Measurements from ENCODE around the gene MSI2.
A peak's percentile ranks its signal among the peaks of the same experiment; 100 is the strongest.

Gene MSI2

DNA sequence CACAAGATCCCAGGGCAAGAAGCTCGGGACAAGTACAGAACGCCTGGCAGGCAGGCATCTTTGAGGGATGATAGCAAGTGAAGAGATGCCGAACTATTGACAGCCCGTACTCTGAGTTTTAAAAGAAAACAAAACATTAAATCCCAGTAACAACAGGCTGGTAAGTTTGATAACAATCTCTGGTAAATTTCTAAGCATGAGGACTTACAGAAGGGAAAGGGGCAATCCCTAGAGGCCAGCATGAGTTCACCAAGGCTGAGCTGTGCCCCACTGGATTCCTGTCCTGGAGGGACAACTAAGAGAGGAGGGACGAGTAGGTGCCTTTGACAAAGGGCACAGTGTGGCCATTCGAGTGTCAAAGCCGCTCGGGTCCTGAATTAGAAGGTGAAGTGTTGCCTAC is 462.6 kb downstream of the MSI2 start:
- DNase-seq (ENCODE audit: low read depth) = no peak
- H3K4me3 ChIP-seq (ENCODE audit: low read length) = no peak overlapping the region
- TF ChIP-seq, protein P1, sequence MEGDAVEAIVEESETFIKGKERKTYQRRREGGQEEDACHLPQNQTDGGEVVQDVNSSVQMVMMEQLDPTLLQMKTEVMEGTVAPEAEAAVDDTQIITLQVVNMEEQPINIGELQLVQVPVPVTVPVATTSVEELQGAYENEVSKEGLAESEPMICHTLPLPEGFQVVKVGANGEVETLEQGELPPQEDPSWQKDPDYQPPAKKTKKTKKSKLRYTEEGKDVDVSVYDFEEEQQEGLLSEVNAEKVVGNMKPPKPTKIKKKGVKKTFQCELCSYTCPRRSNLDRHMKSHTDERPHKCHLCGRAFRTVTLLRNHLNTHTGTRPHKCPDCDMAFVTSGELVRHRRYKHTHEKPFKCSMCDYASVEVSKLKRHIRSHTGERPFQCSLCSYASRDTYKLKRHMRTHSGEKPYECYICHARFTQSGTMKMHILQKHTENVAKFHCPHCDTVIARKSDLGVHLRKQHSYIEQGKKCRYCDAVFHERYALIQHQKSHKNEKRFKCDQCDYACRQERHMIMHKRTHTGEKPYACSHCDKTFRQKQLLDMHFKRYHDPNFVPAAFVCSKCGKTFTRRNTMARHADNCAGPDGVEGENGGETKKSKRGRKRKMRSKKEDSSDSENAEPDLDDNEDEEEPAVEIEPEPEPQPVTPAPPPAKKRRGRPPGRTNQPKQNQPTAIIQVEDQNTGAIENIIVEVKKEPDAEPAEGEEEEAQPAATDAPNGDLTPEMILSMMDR (IDR thresholded peaks at IDR 0.05; ENCODE audit: insufficient read depth, low read depth, low read length, missing control alignments) = no peak

DNA sequence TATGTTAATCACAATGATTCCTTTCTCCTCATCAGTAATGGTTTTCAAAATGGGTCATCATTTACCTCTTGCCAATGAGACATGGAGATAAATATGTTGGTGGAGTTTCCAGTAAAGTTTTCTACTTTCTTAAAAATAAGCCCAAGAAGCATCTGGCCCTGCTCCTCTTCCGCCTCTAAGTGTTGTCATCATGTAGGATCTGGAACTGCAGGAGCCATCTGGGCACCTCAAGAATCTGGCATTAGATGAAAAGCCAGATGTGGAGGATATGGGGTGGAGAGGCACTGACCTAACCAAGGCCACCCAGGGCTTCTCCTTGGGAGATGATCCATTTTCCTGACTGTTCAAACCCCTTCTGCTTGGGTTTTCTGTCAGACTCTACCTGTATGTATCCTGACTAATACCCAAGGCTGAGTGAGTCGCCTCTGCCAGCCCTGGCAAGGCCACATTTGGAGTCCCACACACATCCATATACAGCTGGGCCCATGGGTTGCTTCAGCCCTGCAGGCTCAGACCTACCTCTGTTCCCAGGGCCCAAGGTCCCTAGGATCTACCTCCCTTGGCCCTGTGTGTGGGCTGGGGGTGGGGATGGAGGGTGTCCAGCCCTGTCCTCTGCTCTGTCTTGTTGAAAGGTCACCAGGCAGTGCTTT is 464.2 kb downstream of the MSI2 start:
- peak; percentile 42 for DNase-seq (ENCODE audit: low read depth)
- no peak overlapping the region for H3K4me3 ChIP-seq (ENCODE audit: low read length)
- TF ChIP-seq, protein P1 (IDR thresholded peaks at IDR 0.05; ENCODE audit: insufficient read depth, low read depth, low read length, missing control alignments) = no peak

DNA sequence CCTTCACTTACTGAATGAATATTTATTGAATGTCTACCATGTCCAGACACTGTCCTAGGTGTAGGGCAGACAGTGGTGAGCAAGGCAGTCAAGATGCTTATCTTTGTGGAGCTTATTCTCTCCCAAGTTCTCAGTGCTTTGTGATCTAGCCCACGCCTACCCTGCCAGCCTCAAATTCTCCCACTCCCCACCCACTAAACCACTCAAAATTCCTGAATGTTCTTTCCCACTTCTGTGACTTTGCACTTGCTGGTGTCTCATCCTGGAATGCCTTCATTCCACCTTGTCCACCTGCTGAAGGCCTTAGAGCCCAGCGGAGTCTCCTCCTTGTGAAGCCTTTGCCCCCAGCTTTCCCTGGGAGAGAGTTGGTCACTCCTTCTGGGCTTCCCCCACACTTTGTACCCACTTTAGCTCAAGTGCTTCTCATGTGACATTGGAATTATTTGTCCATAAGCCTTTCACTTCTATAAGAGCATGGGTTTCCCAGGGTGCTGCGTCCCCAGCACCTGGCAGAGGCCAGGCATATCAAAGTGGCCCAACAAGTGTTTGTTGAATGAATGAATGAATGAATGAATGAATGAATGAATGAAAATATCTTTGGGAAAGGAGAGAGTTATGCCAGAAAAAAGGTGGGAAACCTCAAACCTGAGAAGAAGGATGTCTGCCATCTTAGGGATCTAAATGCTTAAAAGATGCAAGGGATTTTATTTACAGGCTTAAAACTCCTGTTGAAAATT is 465.8 kb downstream of the MSI2 start:
- no peak for DNase-seq (ENCODE audit: low read depth)
- H3K4me3 ChIP-seq (ENCODE audit: low read length) = no peak overlapping the region
- TF ChIP-seq, protein P1 (IDR thresholded peaks at IDR 0.05; ENCODE audit: insufficient read depth, low read depth, low read length, missing control alignments) = no peak

DNA sequence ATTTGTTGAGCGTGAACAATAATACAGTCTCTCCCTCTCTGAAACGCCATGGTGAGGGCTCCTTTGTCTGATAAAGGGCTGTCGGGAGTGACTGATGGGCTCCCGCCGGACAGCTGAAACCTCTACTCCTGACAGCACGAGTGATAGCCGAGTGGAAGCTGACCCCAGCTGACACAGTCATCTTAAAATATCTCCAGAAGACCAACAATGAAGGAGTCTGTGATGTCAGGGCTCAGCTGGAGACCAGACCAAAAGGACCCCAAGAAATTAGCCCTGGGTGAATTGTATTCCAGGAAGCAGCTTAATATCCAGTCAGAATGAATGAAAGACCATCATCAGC is 466.4 kb downstream of the MSI2 start:
- H3K4me3 ChIP-seq (ENCODE audit: low read length) = no peak overlapping the region
- no peak for DNase-seq (ENCODE audit: low read depth)
- TF ChIP-seq, protein P1 (IDR thresholded peaks at IDR 0.05; ENCODE audit: insufficient read depth, low read depth, low read length, missing control alignments) = no peak

DNA sequence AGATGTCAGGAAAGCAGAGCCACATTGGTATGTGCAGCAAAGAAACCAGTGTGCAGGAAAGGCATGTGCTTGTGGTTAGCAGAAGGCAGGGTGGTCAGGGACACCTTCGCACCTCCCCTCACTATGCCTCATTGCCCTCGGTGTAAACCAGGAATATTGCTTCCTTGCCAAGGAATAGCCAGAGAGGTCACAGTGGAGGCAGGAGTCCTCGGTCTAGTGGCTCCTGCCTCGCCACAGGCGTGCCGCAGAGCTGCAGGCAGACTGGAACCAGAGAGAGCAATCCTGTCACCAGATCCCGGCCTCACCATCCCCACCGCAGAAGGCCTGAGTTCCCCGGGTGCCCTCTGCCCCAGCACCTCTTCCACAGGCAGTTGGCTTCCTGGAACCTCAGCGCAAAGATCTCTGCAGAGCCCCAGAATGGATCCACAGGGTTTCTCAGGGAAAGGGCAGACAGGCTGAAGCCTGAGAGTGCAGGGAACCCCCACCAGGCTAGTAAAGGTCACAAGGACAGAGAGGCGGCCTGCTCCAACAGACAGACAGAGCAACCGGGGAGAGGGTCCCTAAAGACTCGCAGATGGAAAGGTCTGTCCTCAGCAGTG is 467.2 kb downstream of the MSI2 start:
- TF ChIP-seq, protein P1 (IDR thresholded peaks at IDR 0.05; ENCODE audit: insufficient read depth, low read depth, low read length, missing control alignments) = no peak
- DNase-seq (ENCODE audit: low read depth) = no peak
- H3K4me3 ChIP-seq (ENCODE audit: low read length) = no peak overlapping the region

DNA sequence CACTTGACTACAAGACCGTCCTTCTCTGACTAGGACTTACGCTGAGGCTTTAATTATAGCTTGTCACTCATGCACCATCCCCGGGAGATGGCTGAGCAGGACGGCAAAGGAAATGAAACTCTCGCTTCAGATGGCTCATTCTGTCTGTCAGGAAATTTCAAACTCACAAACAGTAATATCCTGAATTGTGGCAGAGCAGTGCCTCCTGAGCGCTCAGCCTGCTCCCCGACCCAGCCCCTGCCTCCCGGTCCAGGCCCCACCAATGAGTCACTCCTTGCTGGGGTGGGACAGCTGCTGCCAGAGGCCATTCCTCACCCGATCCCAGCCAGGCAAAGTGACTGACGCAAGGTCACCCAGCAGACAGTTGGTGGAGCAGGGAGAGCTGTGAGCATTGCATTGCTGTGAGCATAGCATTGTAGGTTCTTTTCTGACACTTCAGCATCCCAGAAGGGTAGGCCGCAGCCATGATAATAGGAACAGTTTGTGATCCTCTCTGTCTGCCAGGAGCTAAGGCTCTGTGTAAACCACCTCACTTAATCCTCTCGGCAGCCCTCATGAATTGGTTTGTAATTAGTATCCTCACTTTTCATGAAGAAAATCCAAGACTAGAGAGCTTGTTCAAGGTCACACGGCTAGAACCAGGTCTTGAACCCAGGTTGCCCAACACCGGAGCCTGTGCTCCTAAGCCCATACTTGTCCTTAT is 467.9 kb downstream of the MSI2 start:
- no peak for DNase-seq (ENCODE audit: low read depth)
- TF ChIP-seq, protein P1 (IDR thresholded peaks at IDR 0.05; ENCODE audit: insufficient read depth, low read depth, low read length, missing control alignments) = no peak
- H3K4me3 ChIP-seq (ENCODE audit: low read length) = no peak overlapping the region

Data from epithelial cell of esophagus (primary cell).